ENCODE results near the gene MSH5. TPM values are rescaled to one million over a fixed set of nuclear protein-coding genes. Genes with fewer than 3 reads are reported as not detected.

Gene MSH5
- total and polyA plus RNA-seq, 2 of the 13 experiments (the other 11 are each of a cell fraction or from before 2014, with no cell fraction given) = 10.2 to 38.7 TPM

- TF ChIP-seq NFAT5 (CRISPR knock-in tag; IDR thresholded peaks at IDR 0.05) = 0 out of 2 replicates have a peak, but pooled peaks have one; percentile 33
- TF ChIP-seq ZC3H13 (CRISPR knock-in tag; IDR thresholded peaks at IDR 0.05) = 0 out of 2 replicates have a peak, but pooled peaks have one; percentile 61
- no peak; the same call in none of the 2 replicates for TF ChIP-seq ZNF629 (CRISPR knock-in tag; conservative IDR thresholded peaks at IDR 0.05)
- TF ChIP-seq EP300 (IDR thresholded peaks at IDR 0.05; ENCODE audit: low read depth in 2 of 2, low read length in 2 of 2) = no peak
- TF ChIP-seq EP300 (CRISPR knock-in tag; IDR thresholded peaks at IDR 0.05; ENCODE audit: borderline replicate concordance) = no peak; the same call in 1 of the 2 replicates
- no peak; the same call in 1 of the 2 replicates for TF ChIP-seq RNF219 (CRISPR knock-in tag; IDR thresholded peaks at IDR 0.05)
- TF ChIP-seq ZFYVE20 (CRISPR knock-in tag; IDR thresholded peaks at IDR 0.05; ENCODE audit: borderline replicate concordance, low read depth) = no peak
- TF ChIP-seq CBX5 (CRISPR knock-in tag; IDR thresholded peaks at IDR 0.05; ENCODE audit: borderline replicate concordance) = peak; percentile 86; the same call in 1 of the 2 replicates
- peak; percentile 73; the same call in 1 of the 2 replicates for TF ChIP-seq ZSCAN29 (CRISPR knock-in tag; conservative IDR thresholded peaks at IDR 0.05)
- peak; percentile 83 for TF ChIP-seq MED1 (CRISPR knock-in tag; IDR thresholded peaks at IDR 0.05)
- no peak for TF ChIP-seq HNF4G (IDR thresholded peaks at IDR 0.05; ENCODE audit: borderline replicate concordance, low read depth, low read length)
- peak; percentile 92 for TF ChIP-seq HNF4G (CRISPR knock-in tag; IDR thresholded peaks at IDR 0.05; ENCODE audit: borderline replicate concordance, low read depth)
- TF ChIP-seq ZNF782 (CRISPR knock-in tag; IDR thresholded peaks at IDR 0.05; ENCODE audit: borderline replicate concordance) = peak; percentile 11; the same call in 1 of the 2 replicates
- TF ChIP-seq DNMT3B (CRISPR knock-in tag; conservative IDR thresholded peaks at IDR 0.05) = peak; percentile 49; the same call in 1 of the 2 replicates
- TF ChIP-seq YY1 (IDR thresholded peaks at IDR 0.05; ENCODE audit: insufficient read depth, insufficient replicate concordance, low read depth, low read length) = peak; percentile 71
- peak; percentile 87 for TF ChIP-seq POGK (CRISPR knock-in tag; conservative IDR thresholded peaks at IDR 0.05)
- TF ChIP-seq ZBTB20 (CRISPR knock-in tag; IDR thresholded peaks at IDR 0.05; ENCODE audit: borderline replicate concordance, low read depth) = no peak
- TF ChIP-seq BRD4 (CRISPR knock-in tag; IDR thresholded peaks at IDR 0.05) = no peak; the same call in 1 of the 2 replicates
- TF ChIP-seq ZNF703 (CRISPR knock-in tag; IDR thresholded peaks at IDR 0.05; ENCODE audit: borderline replicate concordance) = no peak; the same call in 1 of the 2 replicates
- peak; percentile 77 for TF ChIP-seq RBFOX2 (IDR thresholded peaks at IDR 0.05; ENCODE audit: low read depth, low read length)
These were observed 56.0 kb downstream of the MSH5 start, which contains the start of gene VARS1 (continued) for GRCh38 chr6:31795616-31796298.

Measured in HepG2 (cell line).